Retinal pigment epithelial cell (primary cell): ENCODE data around the gene ADRA1B.

ENCODE experiments used
- DNase-seq: peaks from one replicate; pipeline ENCODE4 v3.0.0-alpha.2; 2010; ENCODE audit warnings: low read depth
- H3K4me3 ChIP-seq: 2 replicates; pipeline ENCODE4 v1.5.1; 2011; ENCODE audit warnings: mild to moderate bottlenecking, low read length, control low read depth, moderate library complexity
- CTCF ChIP-seq: conservative IDR thresholded peaks from 2 replicates; pipeline ENCODE4 v1.5.1; 2011; ENCODE audit warnings: low read depth, low read length, control low read depth, inconsistent platforms

ADRA1B gene

GRCh38 chr5:159901308-159901707 lies 15.0 kb upstream of the ADRA1B start:
- no peak for DNase-seq
- no peak overlapping the region for H3K4me3 ChIP-seq
- no peak for TF ChIP-seq CTCF

- no peak for DNase-seq
- no peak for TF ChIP-seq CTCF
- H3K4me3 ChIP-seq: no peak overlapping the region
Observed at GRCh38 chr5:159901772-159902171, 14.5 kb upstream of the ADRA1B start.

GRCh38 chr5:159902444-159903121 lies 13.7 kb upstream of the ADRA1B start:
- no peak for DNase-seq
- no peak for TF ChIP-seq CTCF
- H3K4me3 ChIP-seq: no peak overlapping the region

- no peak for TF ChIP-seq CTCF
- no peak for DNase-seq
- no peak overlapping the region for H3K4me3 ChIP-seq
Observed at GRCh38 chr5:159903131-159903530, 13.2 kb upstream of the ADRA1B start.

GRCh38 chr5:159904874-159905273 lies 11.4 kb upstream of the ADRA1B start:
- no peak for DNase-seq

GRCh38 chr5:159905496-159905895 lies 10.8 kb upstream of the ADRA1B start:
- H3K4me3 ChIP-seq: no peak overlapping the region
- TF ChIP-seq CTCF: no peak
- DNase-seq: no peak

More at GRCh38 chr5:159904874-159905273, 11.4 kb upstream of the ADRA1B start:
- H3K4me3 ChIP-seq: no peak overlapping the region
- TF ChIP-seq CTCF: no peak

GRCh38 chr5:159906463-159906862 lies 9.8 kb upstream of the ADRA1B start:
- DNase-seq: no peak
- TF ChIP-seq CTCF: no peak
- no peak overlapping the region for H3K4me3 ChIP-seq
